ENCODE measurements around the gene APOO.

Gene APOO

GRCh38 chrX:23826653-23827052, 81.1 kb downstream of the APOO start:
- in situ Hi-C loops (cut with MboI; ENCODE audit: low sequenced_read_pairs, unreplicated experiment) = no loop called here
- no peak for DNase-seq (ENCODE audit: low spot score)
- no peak for TF ChIP-seq CTCF (IDR thresholded peaks at IDR 0.05; ENCODE audit: borderline replicate concordance, control extremely low read depth, extremely low read depth, insufficient read depth, missing control alignments)

- DNase-seq (ENCODE audit: low spot score) = no peak
- in situ Hi-C loops (cut with MboI; ENCODE audit: low sequenced_read_pairs, unreplicated experiment) = no loop called here
- no peak for TF ChIP-seq CTCF (IDR thresholded peaks at IDR 0.05; ENCODE audit: borderline replicate concordance, control extremely low read depth, extremely low read depth, insufficient read depth, missing control alignments)
These were observed 81.5 kb downstream of the APOO start for GRCh38 chrX:23826216-23826615.

- in situ Hi-C loops (cut with MboI; ENCODE audit: low sequenced_read_pairs, unreplicated experiment) = no loop called here
- TF ChIP-seq CTCF (IDR thresholded peaks at IDR 0.05; ENCODE audit: borderline replicate concordance, control extremely low read depth, extremely low read depth, insufficient read depth, missing control alignments) = no peak
- DNase-seq (ENCODE audit: low spot score) = no peak
These were observed 82.1 kb downstream of the APOO start for GRCh38 chrX:23825675-23826074.

GRCh38 chrX:23822841-23823240, 84.9 kb downstream of the APOO start:
- no peak for DNase-seq (ENCODE audit: low spot score)
- in situ Hi-C loops (cut with MboI; ENCODE audit: low sequenced_read_pairs, unreplicated experiment) = no loop called here

GRCh38 chrX:23822397-23822796, 85.3 kb downstream of the APOO start:
- in situ Hi-C loops (cut with MboI; ENCODE audit: low sequenced_read_pairs, unreplicated experiment) = no loop called here
- no peak for DNase-seq (ENCODE audit: low spot score)
- no peak for TF ChIP-seq CTCF (IDR thresholded peaks at IDR 0.05; ENCODE audit: borderline replicate concordance, control extremely low read depth, extremely low read depth, insufficient read depth, missing control alignments)

More at GRCh38 chrX:23822841-23823240, 84.9 kb downstream of the APOO start:
- no peak for TF ChIP-seq CTCF (IDR thresholded peaks at IDR 0.05; ENCODE audit: borderline replicate concordance, control extremely low read depth, extremely low read depth, insufficient read depth, missing control alignments)

- in situ Hi-C loops (cut with MboI; ENCODE audit: low sequenced_read_pairs, unreplicated experiment) = no loop called here
- no peak for TF ChIP-seq CTCF (IDR thresholded peaks at IDR 0.05; ENCODE audit: borderline replicate concordance, control extremely low read depth, extremely low read depth, insufficient read depth, missing control alignments)
- no peak for DNase-seq (ENCODE audit: low spot score)
These were observed 85.9 kb downstream of the APOO start for GRCh38 chrX:23821847-23822246.
